Right lobe of liver (tissue), 6 donors: ENCODE data around the gene WDHD1. TPM values are rescaled to one million over a fixed set of nuclear protein-coding genes. Genes with fewer than 3 reads are reported as not detected.
"Not testable (repeated sequence)": the region's sequence is repeated elsewhere in the genome, so short reads cannot be mapped to it uniquely, and the experiment has no call there.

ENCODE experiments used
- ATAC-seq, 4 donors: fragments of 200-7000 bp; cut with Tn5 transposase; one replicate each; pipeline ENCODE4 v1.9.1; 2020; ENCODE audit warnings: mild to moderate bottlenecking in 4 of 4, moderate library complexity in 4 of 4
- DNase-seq, 3 donors: peaks; one replicate each; pipeline ENCODE4 v3.0.0-alpha.2; 2020
- H3K27ac ChIP-seq, 3 donors: fragments of 200-600 bp; one replicate each; pipeline ENCODE4 v1.8.0; 2022
- H3K27me3 ChIP-seq, 2 donors: fragments of 200-600 bp; one replicate each; pipeline ENCODE4 v1.8.0; 2022
- H3K36me3 ChIP-seq, 4 donors: fragments of 200-600 bp; sonication (generic) in 1 of 4; one replicate each; pipeline versions ENCODE4 v1.5.1 to v1.8.0; 2017 to 2022; ENCODE audit warnings: control low read depth in 1 of 4
- H3K4me1 ChIP-seq, 4 donors: fragments of 200-600 bp; sonication (generic) in 1 of 4; one replicate each; pipeline versions ENCODE4 v1.5.1 to v1.8.0; 2017 to 2022; ENCODE audit warnings: control low read depth in 1 of 4
- H3K4me3 ChIP-seq, 3 donors: fragments of 200-600 bp; one replicate each; pipeline ENCODE4 v1.8.0; 2022
- H3K9me3 ChIP-seq, 4 donors: fragments of 200-600 bp; sonication (generic) in 1 of 4; one replicate each; pipeline versions ENCODE4 v1.5.1 to v1.8.0; 2017 to 2022; ENCODE audit warnings: control low read depth in 1 of 4
- CTCF ChIP-seq, 4 donors: fragments of 200-600 bp in 3 of 4; fragments of 450-650 bp in 1 of 4; IDR thresholded peaks; one replicate each; pipeline versions ENCODE4 v1.5.1 to v1.8.0; 2016 to 2022; ENCODE audit warnings: antibody characterized with exemption in 4 of 4, mild to moderate bottlenecking in 2 of 4
- POLR2A ChIP-seq: fragments of 450-650 bp; IDR thresholded peaks from one replicate; pipeline ENCODE4 v1.6.1; 2017; ENCODE audit warnings: antibody characterized with exemption, mild to moderate bottlenecking
- WGBS: methylation state at CpG from one replicate; pipeline ENCODE4 v1.1.6; 2018; ENCODE audit warnings: low coverage, low lambda C conversion rate; ENCODE audit not compliant: insufficient coverage; ENCODE audit errors: missing lambda C conversion rate; 5-methylcytosine and 5-hydroxymethylcytosine counted together
- intact Hi-C, 2 donors: fragments of 100-400 bp; cut with DNase I; formaldehyde crosslinking; loops; one replicate each; pipeline versions ENCODE4 v1.11.2 to v1.14.1; 2022
- total RNA-seq, 6 experiments: library from RNA; depleted of rRNA in 2 of 6; stranded (reverse); fragments of >200 nt in 2 of 6; fragmentation: NEBNext Ultra II Directional in 3 of 6; extraction: Animal tissue kit (Norgen Biotek cat#: 25700) in 3 of 6; gene quantifications; one replicate each; pipeline versions ENCODE4 v1.1.0 to v1.2.4, GENCODE V29; 2016 to 2023
- donor health status: DM: no; HTN: yes; CAD: no.
- donor health status: DM: no; HTN: no; CAD: no.
- donor health status: DM: no; HTN: no; CAD: no.
- donor health status: DM: no; HTN: yes; CAD: no.
- donor health status: DM: no; HTN: yes; CAD: no.

WDHD1 gene
- total RNA-seq, 6 experiments from 2014 or later: 0.53 to 2.6 (median 1.3) TPM

GRCh38 chr14:54928216-54928615, 98.7 kb downstream of the WDHD1 start:
- H3K36me3 ChIP-seq: no peaks in the 10 kb centered on the region
- no peak overlapping the region for H3K27ac ChIP-seq
- ATAC-seq: no peak
- no peaks in the 10 kb centered on the region for H3K9me3 ChIP-seq
- no peak for DNase-seq
- H3K27me3 ChIP-seq: no peaks in the 10 kb centered on the region
- TF ChIP-seq POLR2A (no peak), CTCF (IDR thresholded peaks at IDR 0.05) (no peak)
- no peaks in the 10 kb centered on the region for H3K4me1 ChIP-seq
- no peak overlapping the region for H3K4me3 ChIP-seq
- intact Hi-C loops: no loop called here

GRCh38 chr14:54927551-54927950, 99.3 kb downstream of the WDHD1 start:
- intact Hi-C loops: no loop called here
- ATAC-seq: no peak
- WGBS: 77% methylated on average over 1 of the region's 1 CpG

GRCh38 chr14:54926570-54926969, 100.3 kb downstream of the WDHD1 start:
- DNase-seq, H3K36me3 ChIP-seq, H3K27me3 ChIP-seq, H3K4me3 ChIP-seq, intact Hi-C loops, ATAC-seq, H3K4me1 ChIP-seq, H3K27ac ChIP-seq, H3K9me3 ChIP-seq: not testable (repeated sequence)
- WGBS: 84% methylated on average over 3 of the region's 5 CpGs

More at GRCh38 chr14:54927551-54927950, 99.3 kb downstream of the WDHD1 start:
- no peaks in the 10 kb centered on the region for H3K36me3 ChIP-seq
- no peaks in the 10 kb centered on the region for H3K4me1 ChIP-seq
- DNase-seq: no peak
- H3K27ac ChIP-seq: no peak overlapping the region
- no peaks in the 10 kb centered on the region for H3K27me3 ChIP-seq
- no peaks in the 10 kb centered on the region for H3K9me3 ChIP-seq
- no peak overlapping the region for H3K4me3 ChIP-seq
- TF ChIP-seq CTCF (IDR thresholded peaks at IDR 0.05) (no peak), POLR2A (no peak)

GRCh38 chr14:54922598-54922997, 104.3 kb downstream of the WDHD1 start:
- Histone ChIP-seq H3K4me1 (no peaks in the 10 kb centered on the region), H3K27me3 (no peaks in the 10 kb centered on the region), H3K27ac (no peak overlapping the region), H3K9me3 (no peaks in the 10 kb centered on the region), H3K36me3 (no peaks in the 10 kb centered on the region), H3K4me3 (no peak overlapping the region)
- intact Hi-C loops: no loop called here
- WGBS: 91% methylated on average over 3 of the region's 3 CpGs
- ATAC-seq (no peak), DNase-seq (no peak)
- no peak for TF ChIP-seq CTCF (IDR thresholded peaks at IDR 0.05)
- TF ChIP-seq POLR2A: no peak

GRCh38 chr14:54920052-54920451, 106.8 kb downstream of the WDHD1 start:
- Histone ChIP-seq H3K27me3 (no peaks in the 10 kb centered on the region), H3K27ac (no peak overlapping the region), H3K9me3 (no peaks in the 10 kb centered on the region), H3K4me3 (no peak overlapping the region), H3K4me1 (no peaks in the 10 kb centered on the region), H3K36me3 (no peaks in the 10 kb centered on the region)
- ATAC-seq (no peak), DNase-seq (no peak)
- WGBS: 60% methylated on average over 1 of the region's 1 CpG
- intact Hi-C loops: no loop called here
- no peak for TF ChIP-seq POLR2A
- no peak for TF ChIP-seq CTCF (IDR thresholded peaks at IDR 0.05)
